ENCODE results near the gene RAVER2. TPM values are rescaled to one million over a fixed set of nuclear protein-coding genes. Genes with fewer than 3 reads are reported as not detected.
"Not testable (repeated sequence)": the region's sequence is repeated elsewhere in the genome, so short reads cannot be mapped to it uniquely, and the experiment has no call there.

Gene RAVER2
- total RNA-seq, 1 experiment from 2014 or later: 13.3 TPM

GRCh38 chr1:64782848-64783247, 38.0 kb downstream of the RAVER2 start:
- H3K4ac ChIP-seq (ENCODE audit: low read depth, low read length); H3K9ac ChIP-seq (ENCODE audit: extremely low read depth, insufficient read length, low read length); H3K4me1 ChIP-seq (ENCODE audit: insufficient read depth, low read length); H4K8ac ChIP-seq (replicated peaks; ENCODE audit: insufficient read length, low read depth, low read length); H3K9me3 Mint-ChIP-seq; H3T11ph ChIP-seq (ENCODE audit: low read length); H3K4me2 ChIP-seq (ENCODE audit: insufficient read depth, insufficient read length, low read length); DNase-seq; H2AK5ac ChIP-seq (ENCODE audit: insufficient read length, low read length); H3K14ac ChIP-seq (ENCODE audit: insufficient read depth, low read length); H4K91ac ChIP-seq (ENCODE audit: insufficient read length, low read depth, low read length); H3K27me3 Mint-ChIP-seq (ENCODE audit: low read depth); H3K27ac ChIP-seq (ENCODE audit: insufficient read length, low read depth, low read length); H3K9me3 ChIP-seq (ENCODE audit: control insufficient read depth, low read depth, low read length); H3K79me2 ChIP-seq (ENCODE audit: insufficient read depth, low read length); H3K18ac ChIP-seq (ENCODE audit: insufficient read length, low read depth, low read length); H2AFZ ChIP-seq (ENCODE audit: low read length); H3K23me2 ChIP-seq (ENCODE audit: insufficient read length, low read depth, low read length, poor library complexity, severe bottlenecking); H3K56ac ChIP-seq (ENCODE audit: insufficient read length, low read depth, low read length); H3K79me1 ChIP-seq (ENCODE audit: insufficient read depth, low read depth, low read length, poor library complexity, severe bottlenecking); H4K5ac ChIP-seq (ENCODE audit: insufficient read length, low read depth, low read length); H3K23ac ChIP-seq (ENCODE audit: insufficient read length, low read depth, low read length); H2BK12ac ChIP-seq (ENCODE audit: insufficient read length, low read depth, low read length); H2BK120ac ChIP-seq (ENCODE audit: low read depth, low read length, poor library complexity, severe bottlenecking); H2BK20ac ChIP-seq (ENCODE audit: low read depth, low read length, poor library complexity, severe bottlenecking); H2BK5ac ChIP-seq (ENCODE audit: insufficient read length, low read length); H3K27ac Mint-ChIP-seq; H3K27me3 ChIP-seq (ENCODE audit: insufficient read depth, low read length); H2BK15ac ChIP-seq (ENCODE audit: low read depth, low read length); H4K20me1 ChIP-seq (ENCODE audit: control insufficient read depth, insufficient read depth, insufficient read length); H3K4me1 Mint-ChIP-seq; H3K4me3 Mint-ChIP-seq: not testable (repeated sequence)
- no CpG with 5 or more reads among the region's 5 CpGs for WGBS (ENCODE audit: extremely low coverage, insufficient read length, low lambda C conversion rate)
- H3K36me3 Mint-ChIP-seq (ENCODE audit: insufficient read depth in 1 of 3, low read depth in 3 of 3): peaks cover 22 to 27% (median 23%) of the 10 kb centered on the region in 3 experiments

Measured in H9 (cell line).